IMR-90 (cell line): ENCODE measurements around the gene C3orf38. TPM values are rescaled to one million over a fixed set of nuclear protein-coding genes. Genes with fewer than 3 reads are reported as not detected.

Experiments
- ATAC-seq: fragments of 200-7000 bp; cut with Tn5 transposase; 2 replicates; pipeline ENCODE4 v1.9.1; 2020; ENCODE audit warnings: low read depth, mild to moderate bottlenecking, moderate library complexity
- BruUV-seq: library from RNA; stranded (reverse); fragments of 400-500 nt; replicated peaks from 2 replicates; lab custom pipeline; 2021; lab: Mats Ljungman, UMichigan
- CTCF ChIA-PET: fragments of 300-600 bp; formaldehyde crosslinking; extraction: SDS; loops from one replicate; lab custom pipeline; 2021; ENCODE audit warnings: antibody characterized with exemption; lab: Yijun Ruan, JAX
- POLR2A ChIA-PET: fragments of 300-600 bp; sonication (Branson Sonifier 250); formaldehyde crosslinking; loops from one replicate; lab custom pipeline; 2022; ENCODE audit warnings: antibody characterized with exemption; ENCODE audit not compliant: unreplicated experiment; lab: Charles Lee
- DNase-seq: peaks from one replicate; pipeline ENCODE4 v3.0.0; 2013
- H2AFZ ChIP-seq: replicated peaks from 2 replicates; pipeline ENCODE3; 2013; ENCODE audit warnings: low read length, mild to moderate bottlenecking; ENCODE audit not compliant: poor library complexity
- H2AK5ac ChIP-seq: 2 replicates; pipeline ENCODE4 v1.6.1; 2013; ENCODE audit warnings: low read depth, low read length, inconsistent platforms
- H2AK9ac ChIP-seq: replicated peaks from 2 replicates; pipeline ENCODE3; 2013; ENCODE audit warnings: mild to moderate bottlenecking, low read depth, low read length, moderate library complexity; ENCODE audit not compliant: poor library complexity
- H2BK120ac ChIP-seq: 2 replicates; pipeline ENCODE4 v1.6.1; 2013; ENCODE audit warnings: low read depth, low read length, inconsistent platforms
- H2BK15ac ChIP-seq: 3 replicates; pipeline ENCODE4 v1.6.1; 2013; ENCODE audit warnings: low read depth, low read length, inconsistent platforms
- H2BK20ac ChIP-seq: 2 replicates; pipeline ENCODE4 v1.6.1; 2013; ENCODE audit warnings: low read depth, mild to moderate bottlenecking, inconsistent platforms, low read length, moderate library complexity
- H2BK5ac ChIP-seq: 2 replicates; pipeline ENCODE4 v1.6.1; 2013; ENCODE audit warnings: mild to moderate bottlenecking, low read depth, low read length, inconsistent platforms; ENCODE audit not compliant: poor library complexity, severe bottlenecking
- H3K14ac ChIP-seq: replicated peaks from 2 replicates; pipeline ENCODE4 v1.6.1; 2013; ENCODE audit warnings: low read depth, low read length, inconsistent platforms
- H3K18ac ChIP-seq: 2 replicates; pipeline ENCODE4 v1.6.1; 2013; ENCODE audit warnings: low read depth, low read length, control low read depth
- H3K23ac ChIP-seq: 2 replicates; pipeline ENCODE4 v1.6.1; 2013; ENCODE audit warnings: low read depth, low read length, inconsistent platforms
- H3K27ac ChIP-seq: 2 replicates; pipeline ENCODE4 v1.5.1; 2013; ENCODE audit warnings: mild to moderate bottlenecking, control low read depth, low read length; ENCODE audit not compliant: insufficient read depth
- H3K27me3 ChIP-seq: 2 replicates; pipeline ENCODE4 v1.6.1; 2013; ENCODE audit warnings: low read length; ENCODE audit not compliant: control insufficient read depth, insufficient read depth
- H3K36me3 ChIP-seq: 2 replicates; pipeline ENCODE4 v1.6.1; 2013; ENCODE audit warnings: low read length, mixed read lengths; ENCODE audit not compliant: control insufficient read depth, insufficient read depth
- H3K4ac ChIP-seq: 2 replicates; pipeline ENCODE4 v1.6.1; 2013; ENCODE audit warnings: low read depth, low read length, inconsistent platforms
- H3K4me1 ChIP-seq: 2 replicates; pipeline ENCODE4 v1.6.1; 2013; ENCODE audit warnings: low read length, mixed read lengths; ENCODE audit not compliant: control insufficient read depth, insufficient read depth
- H3K4me2 ChIP-seq: 2 replicates; pipeline ENCODE4 v1.6.1; 2013; ENCODE audit warnings: low read depth, mild to moderate bottlenecking, control low read depth, low read length, moderate library complexity
- H3K4me3 ChIP-seq: 2 replicates; pipeline ENCODE4 v1.5.1; 2013; ENCODE audit warnings: low read depth, mild to moderate bottlenecking, control low read depth, low read length, moderate library complexity; ENCODE audit not compliant: insufficient read depth
- H3K56ac ChIP-seq: 2 replicates; pipeline ENCODE4 v1.6.1; 2013; ENCODE audit warnings: low read length, inconsistent platforms; ENCODE audit not compliant: insufficient read depth; ENCODE audit errors: extremely low read depth
- H3K79me1 ChIP-seq, 2 experiments: 2 replicates each; pipeline ENCODE4 v1.6.1; 2013; ENCODE audit warnings: low read length in 2 of 2, inconsistent platforms in 1 of 2, low read depth in 1 of 2
- H3K9ac ChIP-seq: 2 replicates; pipeline ENCODE4 v1.6.1; 2013; ENCODE audit warnings: low read depth, low read length, control low read depth
- H3K9me1 ChIP-seq: 2 replicates; pipeline ENCODE4 v1.6.1; 2013; ENCODE audit warnings: low read length, inconsistent platforms; ENCODE audit not compliant: insufficient read depth
- H3K9me3 ChIP-seq: 2 replicates; pipeline ENCODE4 v1.6.1; 2013; ENCODE audit warnings: low read length; ENCODE audit not compliant: control insufficient read depth, insufficient read depth
- H4K20me1 ChIP-seq: 2 replicates; pipeline ENCODE4 v1.6.1; 2013; ENCODE audit warnings: low read length, inconsistent platforms; ENCODE audit not compliant: insufficient read depth
- H4K5ac ChIP-seq: 2 replicates; pipeline ENCODE4 v1.6.1; 2013; ENCODE audit warnings: mild to moderate bottlenecking, low read depth, low read length, control low read depth
- H4K8ac ChIP-seq, 2 experiments: 2 replicates each; pipeline ENCODE4 v1.6.1; 2013; ENCODE audit warnings: low read depth in 2 of 2, low read length in 2 of 2, control low read depth in 1 of 2, inconsistent platforms in 1 of 2
- H4K91ac ChIP-seq: 2 replicates; pipeline ENCODE4 v1.6.1; 2013; ENCODE audit warnings: low read depth, low read length, inconsistent platforms; ENCODE audit not compliant: insufficient read depth
- BHLHE40 ChIP-seq: fragments of 150-350 bp; IDR thresholded peaks from 2 replicates; pipeline ENCODE4 v1.6.1; 2016; ENCODE audit warnings: mild to moderate bottlenecking, low read depth, low read length
- CEBPB ChIP-seq: IDR thresholded peaks from 2 replicates; pipeline ENCODE4 v1.6.1; 2012; ENCODE audit warnings: low read depth, low read length, improper control_type of control experiment
- CHD1 ChIP-seq: IDR thresholded peaks from 2 replicates; pipeline ENCODE4 v1.6.1; 2012; ENCODE audit warnings: low read depth, low read length, improper control_type of control experiment
- FOS ChIP-seq: fragments of 150-350 bp; IDR thresholded peaks from 2 replicates; pipeline ENCODE4 v1.6.1; 2016; ENCODE audit warnings: low read depth, low read length
- MAFK ChIP-seq: IDR thresholded peaks from 2 replicates; pipeline ENCODE4 v1.6.1; 2012; ENCODE audit warnings: low read depth, low read length, improper control_type of control experiment
- MAZ ChIP-seq: IDR thresholded peaks from 2 replicates; pipeline ENCODE4 v1.6.1; 2012; ENCODE audit warnings: low read depth, mild to moderate bottlenecking, low read length, improper control_type of control experiment, moderate library complexity, borderline replicate concordance
- MXI1 ChIP-seq: IDR thresholded peaks from 2 replicates; pipeline ENCODE4 v1.6.1; 2012; ENCODE audit warnings: low read depth, mild to moderate bottlenecking, low read length, moderate library complexity, borderline replicate concordance
- NFE2L2 ChIP-seq: fragments of 150-350 bp; IDR thresholded peaks from 2 replicates; pipeline ENCODE4 v1.6.1; 2016; ENCODE audit warnings: low read depth, mild to moderate bottlenecking, low read length
- POLR2A ChIP-seq: IDR thresholded peaks from 2 replicates; pipeline ENCODE4 v1.6.1; 2012; ENCODE audit warnings: mild to moderate bottlenecking, low read depth, low read length
- RAD21 ChIP-seq: IDR thresholded peaks from 2 replicates; pipeline ENCODE4 v1.6.1; 2012; ENCODE audit warnings: low read length, improper control_type of control experiment
- RCOR1 ChIP-seq: IDR thresholded peaks from 2 replicates; pipeline ENCODE4 v1.6.1; 2012; ENCODE audit warnings: mild to moderate bottlenecking, low read length, improper control_type of control experiment; ENCODE audit not compliant: insufficient replicate concordance
- RFX5 ChIP-seq: IDR thresholded peaks from 2 replicates; pipeline ENCODE4 v1.8.0; 2012; ENCODE audit warnings: low read depth, mild to moderate bottlenecking, low read length, moderate library complexity
- SMC3 ChIP-seq: fragments of 150-350 bp; IDR thresholded peaks from 2 replicates; pipeline ENCODE4 v1.6.1; 2016; ENCODE audit warnings: low read depth, mild to moderate bottlenecking, antibody characterized with exemption, low read length, moderate library complexity
- dilution Hi-C: fragments of 300-500 bp; cut with HindIII; formaldehyde crosslinking; loops from one replicate; pipeline ENCODE4 v1.14.3; 2018; ENCODE audit warnings: low sequenced_read_pairs; ENCODE audit not compliant: unreplicated experiment
- in situ Hi-C: fragments of 300-500 bp; cut with MboI; formaldehyde crosslinking; loops from 3 replicates; pipeline ENCODE4 v1.14.3; 2019; ENCODE audit warnings: low sequenced_read_pairs, inconsistent platforms, mixed read lengths
- intact Hi-C: fragments of 100-400 bp; cut with micrococcal nuclease; formaldehyde crosslinking; loops from 2 replicates; pipeline ENCODE4 v1.10.0; 2022
- polyA plus RNA-seq, 3 experiments: library from polyadenylated mRNA; depleted of rRNA; stranded (reverse); fragments of >200 nt; gene quantifications; 2 replicates each; pipeline ENCODE4 v1.2.3, GENCODE V29; 2012; ENCODE audit warnings: low replicate concordance in 1 of 3
- total RNA-seq: library from RNA; depleted of rRNA; stranded (reverse); fragments of >200 nt; gene quantifications from 2 replicates; pipeline ENCODE4 v1.2.3, GENCODE V29; 2012
- TF ChIP-seq, protein P1 (sequence below): fragments of 150-350 bp; IDR thresholded peaks from 2 replicates; pipeline ENCODE4 v1.6.1; 2016; ENCODE audit warnings: low read depth, mild to moderate bottlenecking, low read length, moderate library complexity, borderline replicate concordance
- TF ChIP-seq, protein P2 (sequence below): conservative IDR thresholded peaks from 2 replicates; pipeline ENCODE4 v1.5.1; 2012; ENCODE audit warnings: mild to moderate bottlenecking, low read depth, low read length, improper control_type of control experiment
- TF ChIP-seq, protein P3 (sequence below): fragments of 150-350 bp; IDR thresholded peaks from 2 replicates; pipeline ENCODE4 v1.6.1; 2017; ENCODE audit warnings: mild to moderate bottlenecking, antibody characterized with exemption, low read length, low read depth

The C3orf38 gene
- total and polyA plus RNA-seq, 2 of the 4 experiments (the other 2 are of a cell fraction) = 11.1 to 16.7 TPM

DNA sequence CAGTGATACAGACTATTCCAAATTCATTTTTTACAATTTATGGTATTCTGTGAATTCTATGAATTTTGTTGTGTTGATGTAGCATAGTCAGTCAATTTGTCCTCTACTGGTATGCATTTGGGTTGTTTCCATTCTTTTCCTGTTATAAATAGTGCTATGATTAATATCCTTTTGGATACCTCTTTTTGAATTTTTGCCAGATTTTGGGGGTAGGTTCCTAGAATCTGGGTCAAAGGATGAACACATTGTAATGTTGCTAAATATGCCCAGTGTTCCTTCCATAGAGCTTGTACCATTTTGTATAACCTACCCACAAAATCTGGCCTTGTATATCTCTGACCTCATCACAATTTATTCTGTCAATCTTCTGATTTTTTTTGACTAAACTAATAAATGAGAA, 44.4 kb upstream of the C3orf38 start:
- no peaks in the 10 kb centered on the region for H3K36me3 ChIP-seq
- H3K18ac ChIP-seq = no peak overlapping the region
- H3K9me3 ChIP-seq = no peaks in the 10 kb centered on the region
- ChIA-PET POLR2A (no interaction called here), CTCF (no interaction called here)
- H3K4ac ChIP-seq = no peak overlapping the region
- no peak overlapping the region for H2BK15ac ChIP-seq
- in situ Hi-C loops (no loop called here), dilution Hi-C loops (no loop called here), intact Hi-C loops (no loop called here)
- H3K4me3 ChIP-seq = no peak overlapping the region
- no peak overlapping the region for H2BK20ac ChIP-seq
- no peak for ATAC-seq
- H2AK5ac ChIP-seq = no peak overlapping the region
- DNase-seq = no peak
- BruUV-seq = no TSS peak
- H3K4me2 ChIP-seq = no peak overlapping the region
- no peaks in the 10 kb centered on the region for H3K27me3 ChIP-seq
- peaks cover 6% of the 10 kb centered on the region; the same call in 1 of the 2 replicates for H4K20me1 ChIP-seq
- H3K14ac ChIP-seq = no peak overlapping the region
- no peak overlapping the region for H2BK120ac ChIP-seq
- no peaks in the 10 kb centered on the region for H3K4me1 ChIP-seq
- no peak overlapping the region for H4K8ac ChIP-seq
- no peaks in the 10 kb centered on the region for H3K9me1 ChIP-seq
- no peak overlapping the region for H3K23ac ChIP-seq
- H2BK5ac ChIP-seq = no peak overlapping the region
- TF ChIP-seq NFE2L2 (no peak), CHD1 (no peak), RFX5 (no peak), MAFK (no peak), RCOR1 (no peak), FOS (no peak), SMC3 (no peak), MXI1 (no peak), POLR2A (no peak), MAZ (no peak), BHLHE40 (no peak), RAD21 (no peak), CEBPB (no peak)
- TF ChIP-seq, protein P1, sequence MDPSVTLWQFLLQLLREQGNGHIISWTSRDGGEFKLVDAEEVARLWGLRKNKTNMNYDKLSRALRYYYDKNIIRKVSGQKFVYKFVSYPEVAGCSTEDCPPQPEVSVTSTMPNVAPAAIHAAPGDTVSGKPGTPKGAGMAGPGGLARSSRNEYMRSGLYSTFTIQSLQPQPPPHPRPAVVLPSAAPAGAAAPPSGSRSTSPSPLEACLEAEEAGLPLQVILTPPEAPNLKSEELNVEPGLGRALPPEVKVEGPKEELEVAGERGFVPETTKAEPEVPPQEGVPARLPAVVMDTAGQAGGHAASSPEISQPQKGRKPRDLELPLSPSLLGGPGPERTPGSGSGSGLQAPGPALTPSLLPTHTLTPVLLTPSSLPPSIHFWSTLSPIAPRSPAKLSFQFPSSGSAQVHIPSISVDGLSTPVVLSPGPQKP = no peak
- TF ChIP-seq, protein P2, sequence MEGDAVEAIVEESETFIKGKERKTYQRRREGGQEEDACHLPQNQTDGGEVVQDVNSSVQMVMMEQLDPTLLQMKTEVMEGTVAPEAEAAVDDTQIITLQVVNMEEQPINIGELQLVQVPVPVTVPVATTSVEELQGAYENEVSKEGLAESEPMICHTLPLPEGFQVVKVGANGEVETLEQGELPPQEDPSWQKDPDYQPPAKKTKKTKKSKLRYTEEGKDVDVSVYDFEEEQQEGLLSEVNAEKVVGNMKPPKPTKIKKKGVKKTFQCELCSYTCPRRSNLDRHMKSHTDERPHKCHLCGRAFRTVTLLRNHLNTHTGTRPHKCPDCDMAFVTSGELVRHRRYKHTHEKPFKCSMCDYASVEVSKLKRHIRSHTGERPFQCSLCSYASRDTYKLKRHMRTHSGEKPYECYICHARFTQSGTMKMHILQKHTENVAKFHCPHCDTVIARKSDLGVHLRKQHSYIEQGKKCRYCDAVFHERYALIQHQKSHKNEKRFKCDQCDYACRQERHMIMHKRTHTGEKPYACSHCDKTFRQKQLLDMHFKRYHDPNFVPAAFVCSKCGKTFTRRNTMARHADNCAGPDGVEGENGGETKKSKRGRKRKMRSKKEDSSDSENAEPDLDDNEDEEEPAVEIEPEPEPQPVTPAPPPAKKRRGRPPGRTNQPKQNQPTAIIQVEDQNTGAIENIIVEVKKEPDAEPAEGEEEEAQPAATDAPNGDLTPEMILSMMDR = no peak
- TF ChIP-seq, protein P3, sequence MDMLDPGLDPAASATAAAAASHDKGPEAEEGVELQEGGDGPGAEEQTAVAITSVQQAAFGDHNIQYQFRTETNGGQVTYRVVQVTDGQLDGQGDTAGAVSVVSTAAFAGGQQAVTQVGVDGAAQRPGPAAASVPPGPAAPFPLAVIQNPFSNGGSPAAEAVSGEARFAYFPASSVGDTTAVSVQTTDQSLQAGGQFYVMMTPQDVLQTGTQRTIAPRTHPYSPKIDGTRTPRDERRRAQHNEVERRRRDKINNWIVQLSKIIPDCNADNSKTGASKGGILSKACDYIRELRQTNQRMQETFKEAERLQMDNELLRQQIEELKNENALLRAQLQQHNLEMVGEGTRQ = no peak
- H3K9ac ChIP-seq = no peak overlapping the region
- peaks cover 11 to 12% of the 10 kb centered on the region in 2 experiments for H3K79me1 ChIP-seq
- no peak overlapping the region for H3K27ac ChIP-seq
- H3K56ac ChIP-seq = no peak overlapping the region
- no peak overlapping the region for H2AK9ac ChIP-seq
- H2AFZ ChIP-seq = no peak overlapping the region
- no peak overlapping the region for H4K91ac ChIP-seq
- no peak overlapping the region for H4K5ac ChIP-seq
